Fibroblast of the aortic adventitia (primary cell): ENCODE results near the gene MYLK. TPM values are rescaled to one million over a fixed set of nuclear protein-coding genes. Genes with fewer than 3 reads are reported as not detected.

Experiments
- DNase-seq: peaks from one replicate; pipeline ENCODE4 v3.0.0-alpha.2; 2010; ENCODE audit warnings: low read depth
- H3K4me3 ChIP-seq: 2 replicates; pipeline ENCODE4 v1.5.1; 2011; ENCODE audit warnings: low read depth, mild to moderate bottlenecking, control low read depth, low read length, moderate library complexity
- total RNA-seq: library from RNA; depleted of rRNA; stranded (reverse); fragments of >200 nt; gene quantifications from 2 replicates; pipeline ENCODE4 v1.2.3, GENCODE V29; 2012; ENCODE audit warnings: low replicate concordance
- TF ChIP-seq, protein P1 (sequence below): IDR thresholded peaks from 2 replicates; pipeline ENCODE4 v1.5.1; 2011; ENCODE audit warnings: mild to moderate bottlenecking, low read length, control low read depth, inconsistent platforms; ENCODE audit not compliant: insufficient read depth

Gene MYLK
- total RNA-seq, 1 donor, result 74.7 TPM

GRCh38 chr3:123791417-123791816 is 92.7 kb downstream of the MYLK start:
- DNase-seq, result peak; percentile 98
- TF ChIP-seq, protein P1, sequence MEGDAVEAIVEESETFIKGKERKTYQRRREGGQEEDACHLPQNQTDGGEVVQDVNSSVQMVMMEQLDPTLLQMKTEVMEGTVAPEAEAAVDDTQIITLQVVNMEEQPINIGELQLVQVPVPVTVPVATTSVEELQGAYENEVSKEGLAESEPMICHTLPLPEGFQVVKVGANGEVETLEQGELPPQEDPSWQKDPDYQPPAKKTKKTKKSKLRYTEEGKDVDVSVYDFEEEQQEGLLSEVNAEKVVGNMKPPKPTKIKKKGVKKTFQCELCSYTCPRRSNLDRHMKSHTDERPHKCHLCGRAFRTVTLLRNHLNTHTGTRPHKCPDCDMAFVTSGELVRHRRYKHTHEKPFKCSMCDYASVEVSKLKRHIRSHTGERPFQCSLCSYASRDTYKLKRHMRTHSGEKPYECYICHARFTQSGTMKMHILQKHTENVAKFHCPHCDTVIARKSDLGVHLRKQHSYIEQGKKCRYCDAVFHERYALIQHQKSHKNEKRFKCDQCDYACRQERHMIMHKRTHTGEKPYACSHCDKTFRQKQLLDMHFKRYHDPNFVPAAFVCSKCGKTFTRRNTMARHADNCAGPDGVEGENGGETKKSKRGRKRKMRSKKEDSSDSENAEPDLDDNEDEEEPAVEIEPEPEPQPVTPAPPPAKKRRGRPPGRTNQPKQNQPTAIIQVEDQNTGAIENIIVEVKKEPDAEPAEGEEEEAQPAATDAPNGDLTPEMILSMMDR, result no peak
- H3K4me3 ChIP-seq, result no peak overlapping the region

GRCh38 chr3:123791073-123791370 is 93.1 kb downstream of the MYLK start:
- no peak overlapping the region for H3K4me3 ChIP-seq
- TF ChIP-seq, protein P1, result no peak
- DNase-seq, result no peak

DNA sequence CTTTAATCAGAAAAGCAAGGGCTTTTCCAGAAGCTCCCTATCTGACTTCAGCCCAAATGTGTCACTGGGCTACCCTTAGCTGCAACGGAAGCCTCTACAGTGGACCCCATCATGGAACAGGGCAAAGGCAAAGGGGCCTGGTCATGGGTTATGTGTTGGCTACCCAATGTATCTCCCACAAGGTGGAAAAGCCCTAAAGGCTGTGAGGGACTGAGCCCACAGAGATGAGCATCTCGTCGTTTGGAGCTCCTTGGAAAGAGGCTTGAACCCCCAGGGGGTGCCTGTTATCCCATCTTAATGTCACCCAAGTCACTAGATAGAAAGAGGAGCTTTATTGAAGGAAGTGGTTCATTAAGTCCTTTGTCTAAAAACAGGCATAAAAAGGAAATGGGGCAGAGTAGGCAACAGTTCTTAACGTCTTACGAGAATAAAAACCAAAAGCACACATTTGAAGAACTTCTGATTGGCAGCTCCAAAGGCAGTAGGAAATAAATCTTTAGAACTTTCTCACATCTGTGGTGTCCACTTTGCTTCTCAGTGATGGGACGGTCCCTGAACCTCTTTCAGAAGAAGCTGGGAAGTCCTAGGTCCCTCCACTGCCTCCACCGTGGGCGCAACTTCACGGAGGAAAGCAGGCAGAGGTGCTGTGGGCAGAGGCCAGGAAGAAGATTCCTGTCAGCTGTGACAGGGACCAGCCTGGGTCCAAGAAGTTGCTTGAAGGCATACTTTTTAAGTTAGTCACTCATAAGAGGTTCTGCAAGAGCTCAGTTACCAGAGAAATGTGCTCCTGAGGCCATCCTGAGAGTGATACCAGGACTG is 93.7 kb downstream of the MYLK start:
- TF ChIP-seq, protein P1, result no peak
- DNase-seq, result no peak
- H3K4me3 ChIP-seq, result no peak overlapping the region

- TF ChIP-seq, protein P1, result no peak
- H3K4me3 ChIP-seq, result no peak overlapping the region
- peak; percentile 66 for DNase-seq
These were observed 94.4 kb downstream of the MYLK start for GRCh38 chr3:123789760-123790159.

- DNase-seq, result no peak
- H3K4me3 ChIP-seq, result no peak overlapping the region
- TF ChIP-seq, protein P1, result no peak
These were observed 95.0 kb downstream of the MYLK start for GRCh38 chr3:123789160-123789559.

GRCh38 chr3:123788710-123789109 is 95.4 kb downstream of the MYLK start:
- peak; percentile 52 for DNase-seq
- TF ChIP-seq, protein P1, result no peak
- no peak overlapping the region for H3K4me3 ChIP-seq

DNA sequence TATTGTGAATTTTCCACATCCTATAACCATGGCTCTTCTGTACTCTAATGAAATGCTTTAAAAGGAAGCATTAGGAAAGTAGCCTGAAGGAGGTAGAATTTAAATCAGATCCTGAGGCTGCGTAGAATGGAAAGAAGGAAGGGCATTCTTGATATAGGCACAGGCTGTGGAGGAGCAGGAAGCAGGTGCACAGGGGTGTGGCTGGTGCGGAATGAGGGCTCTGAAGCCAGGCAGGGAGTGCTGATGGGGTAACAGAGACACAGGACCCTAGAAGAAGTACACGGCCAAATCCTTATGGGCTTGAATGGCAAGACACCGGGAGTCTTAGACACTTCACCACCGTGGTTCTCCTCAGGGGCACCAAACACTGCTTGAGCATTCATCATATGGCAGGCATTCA is 97.0 kb downstream of the MYLK start:
- DNase-seq, result no peak
- H3K4me3 ChIP-seq, result no peak overlapping the region
- TF ChIP-seq, protein P1, result no peak
